Esophagus muscularis mucosa (tissue), 4 donors: ENCODE data around the gene TIGD4.

Source experiments
- CTCF ChIP-seq, 3 experiments: fragments of 200-600 bp in 2 of 3; fragments of 450-650 bp in 1 of 3; sonication (generic) in 2 of 3; IDR thresholded peaks; one replicate each; pipeline ENCODE4 v1.5.1; 2017 to 2019; ENCODE audit warnings: antibody characterized with exemption in 3 of 3, mild to moderate bottlenecking in 2 of 3, moderate library complexity in 1 of 3
- EP300 ChIP-seq: sonication (generic); formaldehyde crosslinking; IDR thresholded peaks from one replicate; pipeline ENCODE4 v1.6.1; 2017; ENCODE audit warnings: antibody characterized with exemption
- POLR2A ChIP-seq: fragments of 450-650 bp; IDR thresholded peaks from one replicate; pipeline ENCODE4 v1.6.1; 2017; ENCODE audit warnings: antibody characterized with exemption, moderate library complexity, mild to moderate bottlenecking, low read depth
- POLR2AphosphoS5 ChIP-seq, 2 donors: sonication (generic); formaldehyde crosslinking; IDR thresholded peaks; one replicate each; pipeline ENCODE4 v1.6.1; 2017; ENCODE audit warnings: antibody characterized with exemption in 2 of 2

GRCh38 chr4:152825336-152825735 lies 45.8 kb upstream of the TIGD4 start:
- TF ChIP-seq POLR2A (no peak), CTCF (IDR thresholded peaks at IDR 0.05) (no peak), EP300 (no peak), POLR2AphosphoS5 (IDR thresholded peaks at IDR 0.05) (no peak)
